ENCODE measurements around the gene ARSH. TPM values are rescaled to one million over a fixed set of nuclear protein-coding genes. Genes with fewer than 3 reads are reported as not detected.

Gene ARSH
- total RNA-seq, 1 donor from 2014 or later: 0.12 TPM

GRCh38 chrX:3044196-3044595 is 37.9 kb downstream of the ARSH start:
- DNase-seq (ENCODE audit: low spot score): no peak

DNA sequence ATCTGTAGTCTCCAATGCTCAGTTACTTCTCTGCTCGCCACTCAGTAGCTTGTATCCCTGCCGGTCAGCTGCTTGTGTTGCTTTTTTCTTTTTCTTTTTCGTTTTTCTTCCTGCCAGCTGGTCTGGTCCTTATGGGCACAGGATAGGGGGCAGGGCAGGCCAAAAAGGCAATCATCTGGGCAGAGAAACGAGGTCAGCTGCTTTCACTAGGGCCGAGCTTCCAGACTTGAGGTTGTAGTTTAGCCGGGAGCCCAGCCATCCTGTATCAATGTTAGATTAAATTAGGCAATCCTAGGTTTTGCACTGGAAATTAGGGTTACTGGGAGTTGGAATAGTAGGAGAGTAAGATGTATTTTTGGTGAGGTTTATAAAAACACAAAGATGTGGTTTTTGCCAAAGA is 38.3 kb downstream of the ARSH start:
- DNase-seq (ENCODE audit: low spot score): no peak

DNA sequence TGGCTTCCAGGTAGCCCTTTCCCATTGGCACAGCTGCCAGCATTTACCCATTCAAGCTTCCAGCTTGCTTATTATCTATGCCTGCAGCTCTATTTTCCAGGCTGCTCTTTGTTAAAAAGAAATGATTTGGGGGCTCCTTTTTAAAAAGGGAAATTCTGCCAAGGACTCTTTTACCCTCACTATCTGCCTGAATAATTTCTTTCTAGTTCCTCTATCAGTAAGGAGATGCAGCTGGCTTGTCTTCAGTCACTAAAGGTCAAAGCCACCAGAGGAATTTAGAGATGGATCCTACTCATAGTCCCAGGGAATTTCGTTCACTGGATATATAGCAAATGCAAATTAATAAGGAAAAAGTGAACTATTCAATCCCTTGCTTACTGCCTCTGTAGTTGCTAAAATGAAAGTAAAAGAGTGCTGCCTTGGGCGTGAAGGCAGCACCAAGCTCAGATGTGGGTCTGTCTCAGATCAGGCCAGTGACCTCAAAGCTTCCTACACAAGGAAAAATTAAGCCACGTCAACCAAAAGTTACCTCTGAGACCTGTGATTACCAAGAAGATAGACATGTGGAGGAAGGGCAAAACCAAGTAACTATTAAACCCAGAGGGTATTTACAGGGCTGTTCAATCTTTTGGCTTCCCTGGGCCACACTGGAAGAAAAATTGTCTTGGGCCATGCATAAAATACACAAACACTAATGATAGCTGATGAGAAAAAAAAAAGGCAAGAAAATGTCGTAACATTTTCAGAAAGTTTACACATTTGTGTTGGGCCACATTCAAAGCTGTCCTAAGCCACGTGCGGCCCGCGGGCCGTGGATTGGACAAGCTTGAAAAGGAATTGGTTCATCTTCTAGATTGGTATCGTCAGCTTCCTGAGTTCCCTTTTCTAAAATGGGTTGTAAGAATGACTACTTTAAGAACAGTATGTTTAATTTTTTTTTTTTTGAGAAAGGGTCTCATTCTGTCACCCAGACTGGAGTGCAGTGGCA is 40.2 kb downstream of the ARSH start:
- DNase-seq (ENCODE audit: low spot score): no peak

DNA sequence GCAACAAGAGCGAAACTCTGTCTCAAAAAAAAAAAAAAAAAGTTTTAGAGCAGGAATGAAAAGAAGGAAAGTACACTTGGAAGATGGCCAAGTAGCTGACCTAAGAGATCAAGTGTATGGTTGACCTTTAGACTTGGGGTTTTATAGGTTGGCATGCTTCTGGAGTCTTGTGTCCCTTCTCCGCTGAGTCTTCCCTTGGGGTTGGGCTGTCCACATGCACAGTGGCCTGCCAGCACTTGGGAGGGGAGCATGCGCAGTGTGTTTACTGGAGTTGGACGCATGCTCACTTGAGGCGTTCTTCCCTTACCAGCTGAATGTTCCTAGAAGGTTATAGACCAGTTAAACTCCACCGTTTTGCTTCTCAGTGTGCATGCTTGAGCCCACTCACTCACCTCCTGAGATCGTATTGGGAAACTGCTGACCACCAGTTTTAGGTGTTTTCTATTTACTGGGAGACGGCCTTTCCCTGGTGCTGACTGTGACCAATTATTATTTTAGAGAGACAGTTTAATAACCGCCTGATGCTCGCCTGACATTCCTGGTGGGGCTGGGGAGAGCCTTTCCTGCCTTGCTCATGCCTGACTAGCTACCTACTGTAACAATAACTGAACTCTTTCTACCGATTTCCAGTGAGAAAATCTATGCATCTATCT is 44.3 kb downstream of the ARSH start:
- DNase-seq (ENCODE audit: low spot score): peak; percentile 13

- DNase-seq (ENCODE audit: low spot score): peak; percentile 30
Observed at GRCh38 chrX:3052860-3053259, 46.5 kb downstream of the ARSH start.

DNA sequence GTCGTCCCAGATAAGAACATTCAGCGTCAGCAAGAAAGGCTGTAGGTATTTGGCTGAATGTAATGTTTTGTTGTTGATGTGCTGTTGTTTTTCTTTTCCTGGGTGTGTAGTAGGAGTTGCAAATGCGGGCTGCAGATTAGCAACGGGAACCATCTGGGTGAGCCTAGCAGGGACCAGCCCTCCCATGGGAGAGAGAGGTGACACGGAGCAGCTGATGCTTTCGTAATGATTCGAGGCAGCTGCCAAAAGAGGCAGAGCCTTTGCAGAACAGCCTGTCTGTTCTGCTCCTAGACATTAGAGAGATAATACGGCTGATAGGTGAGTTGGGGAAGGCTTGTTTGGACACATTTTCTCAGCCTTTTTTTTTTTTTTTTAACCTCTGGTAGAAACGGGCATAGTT is 60.2 kb downstream of the ARSH start:
- peak; percentile 12 for DNase-seq (ENCODE audit: low spot score)

GRCh38 chrX:3075959-3076358 is 69.6 kb downstream of the ARSH start:
- no peak for DNase-seq (ENCODE audit: low spot score)

DNA sequence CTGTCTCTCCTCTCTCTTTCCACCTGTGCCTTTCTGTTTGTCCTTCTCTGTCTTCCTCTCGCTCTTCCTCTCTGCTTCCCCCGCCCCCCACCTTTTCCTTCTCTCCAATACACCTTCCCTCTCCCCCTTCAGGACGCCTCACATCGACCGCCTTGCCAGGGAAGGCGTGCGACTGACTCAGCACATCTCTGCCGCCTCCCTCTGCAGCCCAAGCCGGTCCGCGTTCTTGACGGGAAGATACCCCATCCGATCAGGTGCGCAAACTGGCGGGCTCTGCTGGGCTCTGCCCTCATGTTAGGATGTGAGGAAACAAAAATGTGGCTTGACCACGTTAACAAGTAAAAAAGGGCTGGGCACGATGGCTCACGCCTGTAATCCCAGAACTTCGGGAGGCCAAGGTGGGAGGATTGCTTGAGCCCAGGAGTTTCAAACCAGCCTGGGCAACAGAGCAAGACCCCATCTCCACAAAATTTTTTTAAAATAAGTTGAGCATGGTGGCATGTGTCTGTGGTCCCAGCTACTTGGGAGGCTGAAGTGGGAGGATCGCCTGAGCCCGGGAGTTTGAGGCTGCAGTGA is 70.2 kb downstream of the ARSH start:
- no peak for DNase-seq (ENCODE audit: low spot score)

Other genes with a start within 250 kb of the ARSH start
- gene GYG2, start 177.6 kb upstream of the ARSH start, total RNA-seq: 5.4 TPM
- gene ARSD, start 77.2 kb upstream of the ARSH start, total RNA-seq: 82.5 TPM
- gene ARSF, start 34.9 kb downstream of the ARSH start, total RNA-seq: not detected